ENCODE measurements around the gene SLC27A1.

DNA sequence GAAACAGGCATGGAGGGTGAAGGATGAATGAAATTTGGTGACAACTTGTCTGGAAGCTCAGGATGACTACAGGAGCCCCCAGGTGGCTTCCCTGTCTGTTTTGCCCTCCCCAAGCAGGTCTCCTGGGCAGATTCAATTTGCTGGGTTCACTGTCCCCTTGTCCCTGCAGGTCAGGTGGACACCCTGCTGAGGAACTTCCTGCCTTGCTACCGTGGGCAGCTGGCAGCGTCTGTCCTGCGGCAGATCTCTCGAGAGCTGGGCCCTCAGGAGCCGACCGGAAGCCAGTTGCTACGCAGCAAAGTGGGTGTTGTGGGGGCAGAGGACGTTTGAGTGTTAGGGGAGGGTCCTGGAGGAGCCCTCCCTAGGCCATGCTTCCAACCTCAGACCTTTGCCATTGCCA is 60.3 kb downstream of the SLC27A1 start:
- TF ChIP-seq, protein P1, sequence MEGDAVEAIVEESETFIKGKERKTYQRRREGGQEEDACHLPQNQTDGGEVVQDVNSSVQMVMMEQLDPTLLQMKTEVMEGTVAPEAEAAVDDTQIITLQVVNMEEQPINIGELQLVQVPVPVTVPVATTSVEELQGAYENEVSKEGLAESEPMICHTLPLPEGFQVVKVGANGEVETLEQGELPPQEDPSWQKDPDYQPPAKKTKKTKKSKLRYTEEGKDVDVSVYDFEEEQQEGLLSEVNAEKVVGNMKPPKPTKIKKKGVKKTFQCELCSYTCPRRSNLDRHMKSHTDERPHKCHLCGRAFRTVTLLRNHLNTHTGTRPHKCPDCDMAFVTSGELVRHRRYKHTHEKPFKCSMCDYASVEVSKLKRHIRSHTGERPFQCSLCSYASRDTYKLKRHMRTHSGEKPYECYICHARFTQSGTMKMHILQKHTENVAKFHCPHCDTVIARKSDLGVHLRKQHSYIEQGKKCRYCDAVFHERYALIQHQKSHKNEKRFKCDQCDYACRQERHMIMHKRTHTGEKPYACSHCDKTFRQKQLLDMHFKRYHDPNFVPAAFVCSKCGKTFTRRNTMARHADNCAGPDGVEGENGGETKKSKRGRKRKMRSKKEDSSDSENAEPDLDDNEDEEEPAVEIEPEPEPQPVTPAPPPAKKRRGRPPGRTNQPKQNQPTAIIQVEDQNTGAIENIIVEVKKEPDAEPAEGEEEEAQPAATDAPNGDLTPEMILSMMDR (IDR thresholded peaks at IDR 0.05; ENCODE audit: low read length), result no peak
- no peak for TF ChIP-seq EZH2 (optimal IDR thresholded peaks at IDR 0.05; ENCODE audit: low read depth, low read length)
- no peak for TF ChIP-seq EZH2phosphoT487 (IDR thresholded peaks at IDR 0.05; ENCODE audit: low read length)

Data from MM.1S (cell line).